Measurements from ENCODE around the gene SEC14L3. TPM values are rescaled to one million over a fixed set of nuclear protein-coding genes. Genes with fewer than 3 reads are reported as not detected.
"Not testable (repeated sequence)": the region's sequence is repeated elsewhere in the genome, so short reads cannot be mapped to it uniquely, and the experiment has no call there.

The SEC14L3 gene
- total RNA-seq, 4 donors from 2014 or later: not detected

DNA sequence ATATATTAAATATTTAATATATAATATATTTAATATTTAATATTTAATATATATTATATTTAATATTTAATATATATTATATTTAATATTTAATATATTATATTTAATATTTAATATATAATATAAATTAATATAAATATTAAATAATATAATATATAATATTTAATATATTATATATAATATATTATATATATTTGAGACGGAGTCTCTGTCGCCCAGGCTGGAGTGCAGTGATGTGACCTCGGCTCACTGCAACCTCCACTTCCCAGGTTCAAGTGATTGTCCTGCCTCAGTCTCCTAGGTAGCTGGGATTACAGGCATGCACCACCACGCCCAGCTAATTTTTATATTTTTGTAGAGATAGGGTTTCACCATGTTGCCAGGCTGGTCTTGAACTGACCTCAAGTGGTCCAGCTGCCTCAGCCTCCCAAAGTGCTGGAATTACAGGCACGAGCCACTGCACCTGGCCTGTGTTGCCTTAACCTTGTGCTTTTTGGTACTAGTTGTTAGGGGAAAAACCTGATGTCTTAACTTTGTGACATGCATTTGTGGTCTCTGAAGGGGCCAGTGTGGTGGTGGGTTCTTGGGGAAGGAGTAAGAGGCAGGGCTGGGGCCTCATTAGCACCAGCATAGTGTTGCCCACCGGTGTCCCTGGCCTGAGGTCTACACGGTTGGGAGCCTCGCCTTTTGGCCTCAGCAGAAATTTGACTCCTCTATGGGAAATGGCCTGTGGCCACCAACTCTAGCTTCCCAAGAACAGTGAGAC is 16.6 kb downstream of the SEC14L3 start:
- WGBS: 81% methylated on average over 8 of the region's 8 CpGs
- intact Hi-C loops (cut with DNase I): no loop called here
- no peaks in the 10 kb centered on the region for H3K36me3 ChIP-seq
- no peak overlapping the region for H3K4me3 ChIP-seq
- peaks cover 0 to 43% (median 0%) of the 10 kb centered on the region in 4 donors for H3K27me3 ChIP-seq
- no peak overlapping the region for H3K27ac ChIP-seq (replicated peaks in 1 of 4)
- H3K4me1 ChIP-seq: no peaks in the 10 kb centered on the region
- no peak for DNase-seq (ENCODE audit: extremely low spot score)
- no peaks in the 10 kb centered on the region for H3K9me3 ChIP-seq
- TF ChIP-seq, protein P1, sequence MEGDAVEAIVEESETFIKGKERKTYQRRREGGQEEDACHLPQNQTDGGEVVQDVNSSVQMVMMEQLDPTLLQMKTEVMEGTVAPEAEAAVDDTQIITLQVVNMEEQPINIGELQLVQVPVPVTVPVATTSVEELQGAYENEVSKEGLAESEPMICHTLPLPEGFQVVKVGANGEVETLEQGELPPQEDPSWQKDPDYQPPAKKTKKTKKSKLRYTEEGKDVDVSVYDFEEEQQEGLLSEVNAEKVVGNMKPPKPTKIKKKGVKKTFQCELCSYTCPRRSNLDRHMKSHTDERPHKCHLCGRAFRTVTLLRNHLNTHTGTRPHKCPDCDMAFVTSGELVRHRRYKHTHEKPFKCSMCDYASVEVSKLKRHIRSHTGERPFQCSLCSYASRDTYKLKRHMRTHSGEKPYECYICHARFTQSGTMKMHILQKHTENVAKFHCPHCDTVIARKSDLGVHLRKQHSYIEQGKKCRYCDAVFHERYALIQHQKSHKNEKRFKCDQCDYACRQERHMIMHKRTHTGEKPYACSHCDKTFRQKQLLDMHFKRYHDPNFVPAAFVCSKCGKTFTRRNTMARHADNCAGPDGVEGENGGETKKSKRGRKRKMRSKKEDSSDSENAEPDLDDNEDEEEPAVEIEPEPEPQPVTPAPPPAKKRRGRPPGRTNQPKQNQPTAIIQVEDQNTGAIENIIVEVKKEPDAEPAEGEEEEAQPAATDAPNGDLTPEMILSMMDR (IDR thresholded peaks at IDR 0.05): no peak
- TF ChIP-seq POLR2A (IDR thresholded peaks at IDR 0.05; ENCODE audit: low read depth) (no peak), POLR2AphosphoS5 (IDR thresholded peaks at IDR 0.05) (no peak)

DNA sequence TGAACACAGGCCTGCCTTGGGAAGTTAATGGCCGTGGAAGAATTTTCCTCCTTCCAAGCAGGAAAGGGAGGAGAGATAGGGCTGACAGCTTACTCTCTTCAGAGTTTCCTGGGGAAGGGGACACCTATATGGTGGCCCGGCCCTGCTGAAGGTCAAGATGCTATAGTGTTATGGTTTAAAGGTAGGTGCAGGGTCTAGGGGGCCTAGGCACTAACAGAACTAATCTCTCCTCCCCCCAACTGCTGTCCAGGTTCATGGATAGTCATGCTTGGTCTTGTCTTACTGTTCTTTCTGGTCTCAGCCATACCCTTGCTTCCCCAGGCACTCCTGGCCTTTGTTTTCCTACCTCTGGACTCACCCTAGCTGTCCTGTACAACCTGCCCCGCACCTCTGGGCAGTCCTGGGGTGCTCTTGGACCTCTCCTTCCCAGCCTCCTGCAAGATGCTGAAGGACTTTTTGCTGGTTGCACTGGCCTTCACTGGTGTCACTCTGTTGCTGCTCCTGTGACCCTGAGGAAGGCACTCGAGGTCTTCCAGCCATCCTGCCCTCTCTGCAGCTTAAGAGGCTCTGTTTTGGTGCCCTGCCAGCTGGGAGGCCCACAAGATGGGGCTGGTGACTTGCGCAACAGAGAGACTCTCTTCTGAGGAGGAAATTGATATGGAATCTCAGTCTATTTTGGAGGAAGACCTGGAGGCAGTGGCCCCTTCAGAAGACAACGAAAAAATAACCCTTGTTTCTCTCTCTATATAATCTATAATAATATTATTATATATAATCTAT is 17.9 kb downstream of the SEC14L3 start:
- no peak overlapping the region for H3K27ac ChIP-seq (replicated peaks in 1 of 4)
- peaks cover 0 to 38% (median 0%) of the 10 kb centered on the region in 4 donors for H3K27me3 ChIP-seq
- H3K4me3 ChIP-seq: no peak overlapping the region
- no peak for DNase-seq (ENCODE audit: extremely low spot score)
- no peaks in the 10 kb centered on the region for H3K4me1 ChIP-seq
- no peaks in the 10 kb centered on the region for H3K9me3 ChIP-seq
- WGBS: 83% methylated on average over 5 of the region's 6 CpGs
- intact Hi-C loops (cut with DNase I): no loop called here
- H3K36me3 ChIP-seq: no peaks in the 10 kb centered on the region
- TF ChIP-seq, protein P1 (IDR thresholded peaks at IDR 0.05): no peak
- TF ChIP-seq POLR2A (IDR thresholded peaks at IDR 0.05; ENCODE audit: low read depth) (no peak), POLR2AphosphoS5 (IDR thresholded peaks at IDR 0.05) (no peak), EP300 (IDR thresholded peaks at IDR 0.05) (no peak)

DNA sequence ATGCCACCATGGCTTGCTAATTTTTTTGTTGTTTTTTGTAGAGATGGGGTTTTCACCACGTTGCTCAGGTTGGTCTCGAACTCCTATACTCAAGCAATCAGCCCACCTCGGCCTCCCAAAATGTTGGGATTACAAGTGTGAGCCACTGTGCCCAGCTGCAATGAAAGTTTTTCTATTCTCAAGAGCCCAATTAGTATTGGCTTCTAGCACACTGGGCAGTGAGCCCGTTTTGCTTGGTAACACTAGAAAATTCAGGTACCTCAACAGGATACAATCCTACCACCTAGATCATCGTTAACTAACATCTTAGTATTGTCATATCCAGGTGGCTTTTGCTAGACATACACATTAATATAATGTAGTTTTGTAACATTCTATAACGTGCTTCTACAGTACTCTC is 19.0 kb downstream of the SEC14L3 start:
- H3K36me3 ChIP-seq: no peaks in the 10 kb centered on the region
- no peaks in the 10 kb centered on the region for H3K9me3 ChIP-seq
- intact Hi-C loops (cut with DNase I): no loop called here
- no peaks in the 10 kb centered on the region for H3K4me1 ChIP-seq
- whole genome bisulfite sequencing: 80% methylated on average over 6 of the region's 6 CpGs
- H3K4me3 ChIP-seq: no peak overlapping the region
- peaks cover 0 to 34% (median 0%) of the 10 kb centered on the region in 4 donors for H3K27me3 ChIP-seq
- H3K27ac ChIP-seq (replicated peaks in 1 of 4): no peak overlapping the region
- no peak for TF ChIP-seq EP300 (IDR thresholded peaks at IDR 0.05)
- TF ChIP-seq, protein P1 (IDR thresholded peaks at IDR 0.05): no peak
- TF ChIP-seq POLR2A (IDR thresholded peaks at IDR 0.05; ENCODE audit: low read depth): no peak
- TF ChIP-seq POLR2AphosphoS5 (IDR thresholded peaks at IDR 0.05): no peak
- DNase-seq (ENCODE audit: extremely low spot score): no peak

DNA sequence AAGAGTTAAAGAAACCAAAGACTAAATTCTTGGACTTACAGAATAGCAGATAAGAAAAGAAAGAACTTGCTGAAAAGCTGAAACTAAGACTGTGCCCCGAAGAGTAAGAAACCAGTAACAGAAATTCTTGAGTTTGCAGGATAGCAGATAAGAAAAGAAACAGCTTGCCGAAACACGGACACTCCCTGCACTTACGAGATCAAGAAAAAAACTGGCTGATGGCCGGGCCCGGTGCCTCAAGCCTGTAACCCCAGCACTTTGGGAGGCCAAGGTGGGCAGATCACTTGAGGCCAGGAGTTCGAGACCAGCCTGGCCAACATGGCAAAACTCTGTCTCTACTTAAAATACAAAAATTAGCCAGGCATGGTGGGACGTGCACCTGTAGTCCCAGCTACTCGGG is 20.3 kb downstream of the SEC14L3 start:
- H3K27ac ChIP-seq (replicated peaks in 1 of 4); H3K9me3 ChIP-seq; H3K4me1 ChIP-seq; intact Hi-C loops (cut with DNase I); H3K4me3 ChIP-seq; H3K36me3 ChIP-seq; DNase-seq (ENCODE audit: extremely low spot score): not testable (repeated sequence)
- 57% methylated on average over 8 of the region's 9 CpGs for WGBS
- H3K27me3 ChIP-seq: peaks cover 0 to 39% (median 0%) of the 10 kb centered on the region in 4 donors

DNA sequence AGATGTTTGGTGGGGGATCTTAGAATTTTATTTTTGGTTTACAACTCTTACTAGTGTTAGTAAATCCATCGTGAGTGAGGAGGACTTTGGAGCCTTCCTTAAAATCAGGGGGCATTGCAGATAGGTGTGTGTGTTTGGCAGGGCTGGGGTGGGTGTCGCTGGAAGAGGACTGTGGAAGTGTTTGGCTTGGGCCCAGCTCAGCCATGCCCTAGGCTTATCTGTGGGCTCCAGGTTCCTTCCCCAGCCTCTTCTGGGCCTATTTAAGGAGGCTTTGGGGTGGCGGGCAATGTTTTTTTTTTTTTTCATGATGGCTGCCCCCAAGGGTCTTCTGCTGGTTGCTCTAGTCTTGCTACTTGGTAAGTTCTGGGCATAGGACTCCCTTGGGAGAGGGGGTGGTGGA is 24.2 kb downstream of the SEC14L3 start:
- Histone ChIP-seq H3K4me3 (no peak overlapping the region), H3K9me3 (no peaks in the 10 kb centered on the region), H3K4me1 (no peaks in the 10 kb centered on the region), H3K27me3 (peaks cover 0 to 51% (median 0%) of the 10 kb centered on the region in 4 donors), H3K36me3 (no peaks in the 10 kb centered on the region), H3K27ac (replicated peaks in 1 of 4) (no peak overlapping the region)
- no peak for TF ChIP-seq POLR2AphosphoS5 (IDR thresholded peaks at IDR 0.05)
- no peak for TF ChIP-seq POLR2A (IDR thresholded peaks at IDR 0.05; ENCODE audit: low read depth)
- TF ChIP-seq, protein P1 (IDR thresholded peaks at IDR 0.05): no peak
- no peak for TF ChIP-seq EP300 (IDR thresholded peaks at IDR 0.05)
- 82% methylated on average over 3 of the region's 3 CpGs for WGBS
- DNase-seq (ENCODE audit: extremely low spot score): no peak
- intact Hi-C loops (cut with DNase I): no loop called here
